ENCODE measurements around the gene EIF2B5.

EIF2B5 gene

GRCh38 chr3:184140436-184140835, 5.3 kb downstream of the EIF2B5 start:
- peaks cover 74% of the 10 kb centered on the region for H3K36me3 ChIP-seq (ENCODE audit: insufficient read depth, low read length)
- peaks cover 14% of the 10 kb centered on the region for H3K4me1 ChIP-seq (ENCODE audit: insufficient read depth, low read length, severe bottlenecking)
- no peak for TF ChIP-seq EZH2 (IDR thresholded peaks at IDR 0.05; ENCODE audit: borderline replicate concordance, low read length)
- no peak overlapping the region for H2AFZ ChIP-seq (ENCODE audit: low read length)
- no peaks in the 10 kb centered on the region for H3K9me2 ChIP-seq (ENCODE audit: low read depth, low read length)
- H3K27me3 ChIP-seq (ENCODE audit: insufficient read depth, low read length) = no peaks in the 10 kb centered on the region
- no peak overlapping the region for H3K9ac ChIP-seq (ENCODE audit: low read length)
- no peak overlapping the region for H3K4me3 ChIP-seq (ENCODE audit: low read depth, low read length, poor library complexity, severe bottlenecking)
- no peak overlapping the region for H3K4me2 ChIP-seq (ENCODE audit: low read length)
- no peaks in the 10 kb centered on the region for H3K9me3 ChIP-seq (ENCODE audit: low read length)
- peaks cover 17% of the 10 kb centered on the region for H3K79me2 ChIP-seq (ENCODE audit: insufficient read depth, low read length)
- H4K20me1 ChIP-seq (ENCODE audit: insufficient read depth, low read length) = no peaks in the 10 kb centered on the region
- no peaks in the 10 kb centered on the region for H3F3A ChIP-seq (ENCODE audit: insufficient read depth, low read length)
- no peak overlapping the region for H3K27ac ChIP-seq (ENCODE audit: low read depth, low read length, poor library complexity, severe bottlenecking)

- peaks cover under 1% of the 10 kb centered on the region for H3K4me1 ChIP-seq (ENCODE audit: insufficient read depth, low read length, severe bottlenecking)
- H4K20me1 ChIP-seq (ENCODE audit: insufficient read depth, low read length) = no peaks in the 10 kb centered on the region
- H3K79me2 ChIP-seq (ENCODE audit: insufficient read depth, low read length) = no peaks in the 10 kb centered on the region
- H3K4me2 ChIP-seq (ENCODE audit: low read length) = no peak overlapping the region
- H3K4me3 ChIP-seq (ENCODE audit: low read depth, low read length, poor library complexity, severe bottlenecking) = no peak overlapping the region
- TF ChIP-seq CTCF (IDR thresholded peaks at IDR 0.05; ENCODE audit: low read length) (no peak), EZH2 (IDR thresholded peaks at IDR 0.05; ENCODE audit: borderline replicate concordance, low read length) (no peak)
- H3K9ac ChIP-seq (ENCODE audit: low read length) = no peak overlapping the region
- H3K9me2 ChIP-seq (ENCODE audit: low read depth, low read length) = no peaks in the 10 kb centered on the region
- no peak overlapping the region for H2AFZ ChIP-seq (ENCODE audit: low read length)
- no peaks in the 10 kb centered on the region for H3K9me3 ChIP-seq (ENCODE audit: low read length)
- H3F3A ChIP-seq (ENCODE audit: insufficient read depth, low read length) = no peaks in the 10 kb centered on the region
- no peaks in the 10 kb centered on the region for H3K27me3 ChIP-seq (ENCODE audit: insufficient read depth, low read length)
- H3K36me3 ChIP-seq (ENCODE audit: insufficient read depth, low read length) = peaks cover 87% of the 10 kb centered on the region
- H3K27ac ChIP-seq (ENCODE audit: low read depth, low read length, poor library complexity, severe bottlenecking) = no peak overlapping the region
Measured at GRCh38 chr3:184142199-184142598, 7.0 kb downstream of the EIF2B5 start.

GRCh38 chr3:184143327-184143726, 8.2 kb downstream of the EIF2B5 start:
- Histone ChIP-seq H3K36me3 (ENCODE audit: insufficient read depth, low read length) (peaks cover 77% of the 10 kb centered on the region), H3K9me2 (ENCODE audit: low read depth, low read length) (no peaks in the 10 kb centered on the region), H3K4me1 (ENCODE audit: insufficient read depth, low read length, severe bottlenecking) (no peaks in the 10 kb centered on the region), H3K79me2 (ENCODE audit: insufficient read depth, low read length) (no peaks in the 10 kb centered on the region), H3K4me2 (ENCODE audit: low read length) (no peak overlapping the region), H3F3A (ENCODE audit: insufficient read depth, low read length) (no peaks in the 10 kb centered on the region), H4K20me1 (ENCODE audit: insufficient read depth, low read length) (no peaks in the 10 kb centered on the region), H3K9ac (ENCODE audit: low read length) (no peak overlapping the region), H3K9me3 (ENCODE audit: low read length) (no peaks in the 10 kb centered on the region), H3K27me3 (ENCODE audit: insufficient read depth, low read length) (no peaks in the 10 kb centered on the region), H2AFZ (ENCODE audit: low read length) (no peak overlapping the region), H3K4me3 (ENCODE audit: low read depth, low read length, poor library complexity, severe bottlenecking) (no peak overlapping the region), H3K27ac (ENCODE audit: low read depth, low read length, poor library complexity, severe bottlenecking) (no peak overlapping the region)
- TF ChIP-seq CTCF (IDR thresholded peaks at IDR 0.05; ENCODE audit: low read length) (no peak), EZH2 (IDR thresholded peaks at IDR 0.05; ENCODE audit: borderline replicate concordance, low read length) (no peak)

GRCh38 chr3:184144505-184144904, 9.3 kb downstream of the EIF2B5 start:
- Histone ChIP-seq H3F3A (ENCODE audit: insufficient read depth, low read length) (no peaks in the 10 kb centered on the region), H3K9me2 (ENCODE audit: low read depth, low read length) (no peaks in the 10 kb centered on the region), H3K27ac (ENCODE audit: low read depth, low read length, poor library complexity, severe bottlenecking) (no peak overlapping the region), H3K4me3 (ENCODE audit: low read depth, low read length, poor library complexity, severe bottlenecking) (no peak overlapping the region), H3K4me1 (ENCODE audit: insufficient read depth, low read length, severe bottlenecking) (peaks cover under 1% of the 10 kb centered on the region), H3K36me3 (ENCODE audit: insufficient read depth, low read length) (peaks cover 73% of the 10 kb centered on the region), H3K9me3 (ENCODE audit: low read length) (no peaks in the 10 kb centered on the region), H2AFZ (ENCODE audit: low read length) (no peak overlapping the region), H4K20me1 (ENCODE audit: insufficient read depth, low read length) (no peaks in the 10 kb centered on the region), H3K79me2 (ENCODE audit: insufficient read depth, low read length) (no peaks in the 10 kb centered on the region), H3K27me3 (ENCODE audit: insufficient read depth, low read length) (no peaks in the 10 kb centered on the region), H3K9ac (ENCODE audit: low read length) (no peak overlapping the region), H3K4me2 (ENCODE audit: low read length) (no peak overlapping the region)
- no peak for TF ChIP-seq EZH2 (IDR thresholded peaks at IDR 0.05; ENCODE audit: borderline replicate concordance, low read length)
- no peak for TF ChIP-seq CTCF (IDR thresholded peaks at IDR 0.05; ENCODE audit: low read length)
